ENCODE results near the gene ADAM23. TPM values are rescaled to one million over a fixed set of nuclear protein-coding genes. Genes with fewer than 3 reads are reported as not detected.
"Not testable (repeated sequence)": the region's sequence is repeated elsewhere in the genome, so short reads cannot be mapped to it uniquely, and the experiment has no call there.

Gene ADAM23
- total RNA-seq (1.0 TPM), polyA plus RNA-seq (ENCODE audit: insufficient read depth, low read depth, low replicate concordance) (2.5 TPM)
- long read RNA-seq, donor 1: 0 reads
- long read RNA-seq, donor 2: 0 reads
- long read RNA-seq, donor 3: 0 reads
- long read RNA-seq, donor 4: 0 reads
- long read RNA-seq, donor 5: 0 reads
- long read RNA-seq, donor 6: 0 reads
- long read RNA-seq, donor 7, full-length matches to known transcripts: 1 of 2 reads
- long read RNA-seq, donor 7, partial matches to known transcripts: 0 of 2 reads
- long read RNA-seq, donor 7, other reads (novel, unspliced or antisense): 1 of 2 reads
- long read RNA-seq, donor 8: 0 reads
- long read RNA-seq, donor 9: 0 reads
- long read RNA-seq, donor 10: 0 reads

- no peak for FAIRE-seq
These were observed at the start of gene ADAM23 for GRCh38 chr2:206442833-206443734. TSS of gene ADAM23 (plus strand) at chr2:206443532. CDS start at chr2:206443867, 335 bp downstream.

GRCh38 chr2:206396211-206396610 lies 47.1 kb upstream of the ADAM23 start:
- no peaks in the 10 kb centered on the region for H3K27me3 ChIP-seq (ENCODE audit: control insufficient read depth, insufficient read depth, low read length)
- intact Hi-C loops (cut with DNase I): no loop called here
- no peaks in the 10 kb centered on the region for H3K4me1 ChIP-seq (ENCODE audit: control insufficient read depth in 2 of 3, insufficient read depth in 2 of 3, low read depth in 1 of 3, low read length in 3 of 3)
- DNase-seq (peak in 4 of 5 donors; percentile 58 to 75 (median 68)), FAIRE-seq (no peak)
- H3K36me3 ChIP-seq (ENCODE audit: control insufficient read depth in 2 of 3, insufficient read depth in 3 of 3, low read length in 3 of 3): no peaks in the 10 kb centered on the region
- H3K9ac ChIP-seq (ENCODE audit: low read length in 3 of 3): no peak overlapping the region
- no peaks in the 10 kb centered on the region for H3K9me3 ChIP-seq (ENCODE audit: control insufficient read depth in 2 of 3, insufficient read depth in 1 of 3, low read length in 3 of 3)
- H3K27ac ChIP-seq (ENCODE audit: low read depth in 2 of 2, low read length in 2 of 2): no peak overlapping the region
- H3K4me3 ChIP-seq (ENCODE audit: low read length in 3 of 3): no peak overlapping the region
- TF ChIP-seq CTCF (IDR thresholded peaks at IDR 0.05; ENCODE audit: borderline replicate concordance, extremely low read depth, insufficient read depth): no peak

More at GRCh38 chr2:206442833-206443734, at the start of gene ADAM23:
- peak; percentile 67 to 85 (median 76) for DNase-seq
- no peaks in the 10 kb centered on the region for H3K36me3 ChIP-seq (ENCODE audit: control insufficient read depth in 2 of 3, insufficient read depth in 3 of 3, low read length in 3 of 3)
- H3K9me3 ChIP-seq (ENCODE audit: control insufficient read depth in 2 of 3, insufficient read depth in 1 of 3, low read length in 3 of 3): no peaks in the 10 kb centered on the region
- H3K4me3 ChIP-seq (ENCODE audit: low read length in 3 of 3): peak within 1 kb of the TSS in 2 of 3 donors; percentile 34 to 37
- H3K27ac ChIP-seq (ENCODE audit: low read depth in 2 of 2, low read length in 2 of 2): no peak within 1 kb of the TSS
- peaks cover 0 to 10% (median 0%) of the 10 kb centered on the region in 3 donors for H3K4me1 ChIP-seq (ENCODE audit: control insufficient read depth in 2 of 3, insufficient read depth in 2 of 3, low read depth in 1 of 3, low read length in 3 of 3)
- no peak within 1 kb of the TSS for H3K9ac ChIP-seq (ENCODE audit: low read length in 3 of 3)
- no peak for TF ChIP-seq CTCF (IDR thresholded peaks at IDR 0.05; ENCODE audit: borderline replicate concordance, extremely low read depth, insufficient read depth)
- H3K27me3 ChIP-seq (ENCODE audit: control insufficient read depth, insufficient read depth, low read length): peaks cover 11% of the 10 kb centered on the region
- intact Hi-C loops (cut with DNase I): no loop called here

GRCh38 chr2:206402956-206403569 lies 40.3 kb upstream of the ADAM23 start:
- H3K36me3 ChIP-seq (ENCODE audit: control insufficient read depth in 2 of 3, insufficient read depth in 3 of 3, low read length in 3 of 3); H3K27ac ChIP-seq (ENCODE audit: low read depth in 2 of 2, low read length in 2 of 2); H3K4me3 ChIP-seq (ENCODE audit: low read length in 3 of 3); H3K9ac ChIP-seq (ENCODE audit: low read length in 3 of 3); H3K9me3 ChIP-seq (ENCODE audit: control insufficient read depth in 2 of 3, insufficient read depth in 1 of 3, low read length in 3 of 3); H3K27me3 ChIP-seq (ENCODE audit: control insufficient read depth, insufficient read depth, low read length); H3K4me1 ChIP-seq (ENCODE audit: control insufficient read depth in 2 of 3, insufficient read depth in 2 of 3, low read depth in 1 of 3, low read length in 3 of 3); DNase-seq; intact Hi-C loops (cut with DNase I); FAIRE-seq: not testable (repeated sequence)
